GM10248 (cell line): ENCODE data around the gene VIM.
"Not testable (repeated sequence)": the region's sequence is repeated elsewhere in the genome, so short reads cannot be mapped to it uniquely, and the experiment has no call there.

Experiments used
- CTCF ChIA-PET: fragments of 300-600 bp; sonication (Branson Sonifier 250); formaldehyde crosslinking; extraction: SDS; loops from one replicate; lab custom pipeline; 2021; ENCODE audit warnings: antibody characterized with exemption; lab: Yijun Ruan, JAX
- POLR2A ChIA-PET: fragments of 350-650 bp; sonication (Branson Sonifier 250); formaldehyde crosslinking; extraction: SDS; loops from one replicate; lab custom pipeline; 2020; ENCODE audit warnings: antibody characterized with exemption; lab: Yijun Ruan, JAX
- DNase-seq: peaks from one replicate; pipeline ENCODE4 v3.0.0; 2012; ENCODE audit errors: extremely low spot score
- CTCF ChIP-seq: IDR thresholded peaks from 2 replicates; pipeline ENCODE4 v1.5.1; 2012; ENCODE audit warnings: mild to moderate bottlenecking, low read depth; ENCODE audit errors: extremely low read depth, missing control alignments, control extremely low read depth

The VIM gene

GRCh38 chr10:17244700-17245365 is 16.8 kb downstream of the VIM start:
- DNase-seq, result no peak
- ChIA-PET CTCF (interaction anchor here (1.2 to 2.2 kb wide), 3 partner anchors 12 to 17 kb away, joined by 3 to 7 read pairs (median 4); no protein-coding TSS in a partner anchor), POLR2A (no interaction called here)
- no peak for TF ChIP-seq CTCF

GRCh38 chr10:17247210-17247609 is 19.2 kb downstream of the VIM start:
- no peak for TF ChIP-seq CTCF
- CTCF ChIA-PET, result interaction anchor here (0.7 to 2.0 kb wide), 3 partner anchors 9 to 483 kb away, joined by 3 to 7 read pairs (median 3); no protein-coding TSS in a partner anchor
- DNase-seq, result no peak

GRCh38 chr10:17248964-17249363 is 20.9 kb downstream of the VIM start:
- ChIA-PET POLR2A (no interaction called here), CTCF (interaction anchor here (2.0 kb wide), 1 partner anchor 8 kb away, joined by 7 read pairs; no protein-coding TSS in a partner anchor)
- no peak for TF ChIP-seq CTCF
- DNase-seq, result no peak

More at GRCh38 chr10:17247210-17247609, 19.2 kb downstream of the VIM start:
- POLR2A ChIA-PET, result no interaction called here

- no peak for DNase-seq
- POLR2A ChIA-PET, result no interaction called here
- CTCF ChIA-PET, result interaction anchor here (1.1 to 1.3 kb wide), 2 partner anchors 19 kb away, joined by 3 to 5 read pairs; no protein-coding TSS in a partner anchor
- TF ChIP-seq CTCF, result no peak
Observed at GRCh38 chr10:17249820-17250219, 21.8 kb downstream of the VIM start.

GRCh38 chr10:17250736-17251135 is 22.7 kb downstream of the VIM start:
- ChIA-PET POLR2A (no interaction called here), CTCF (interaction anchor here (1.1 to 1.3 kb wide), 2 partner anchors 18 to 20 kb away, joined by 3 to 5 read pairs; no protein-coding TSS in a partner anchor)
- no peak for TF ChIP-seq CTCF
- no peak for DNase-seq

GRCh38 chr10:17254543-17255050 is 26.6 kb downstream of the VIM start:
- DNase-seq, POLR2A ChIA-PET: not testable (repeated sequence)
- CTCF ChIA-PET, result interaction anchor here (0.9 to 1.8 kb wide), 6 partner anchors 19 to 427 kb away, joined by 3 to 6 read pairs (median 4); no protein-coding TSS in a partner anchor

GRCh38 chr10:17255512-17255911 is 27.5 kb downstream of the VIM start:
- no peak for TF ChIP-seq CTCF
- ChIA-PET POLR2A (no interaction called here), CTCF (interaction anchor here (0.9 to 1.8 kb wide), 6 partner anchors 20 to 428 kb away, joined by 3 to 6 read pairs (median 4); no protein-coding TSS in a partner anchor)
- DNase-seq, result no peak
